ENCODE measurements around the gene GALM. TPM values are rescaled to one million over a fixed set of nuclear protein-coding genes. Genes with fewer than 3 reads are reported as not detected.

Gene GALM
- total RNA-seq, 1 donor from 2014 or later: 1.0 TPM

GRCh38 chr2:38708900-38709566, 43.1 kb downstream of the GALM start:
- Mint-ChIP-seq H3K27ac (ENCODE audit: unreplicated experiment) (no peak overlapping the region), H3K27me3 (ENCODE audit: unreplicated experiment) (no peaks in the 10 kb centered on the region)

GRCh38 chr2:38709567-38710194, 43.8 kb downstream of the GALM start:
- Mint-ChIP-seq H3K36me3 (ENCODE audit: unreplicated experiment) (peaks cover 6% of the 10 kb centered on the region), H3K27ac (ENCODE audit: unreplicated experiment) (no peak overlapping the region), H3K4me1 (ENCODE audit: low read depth, unreplicated experiment) (peaks cover 4% of the 10 kb centered on the region), H3K4me3 (ENCODE audit: unreplicated experiment) (no peak overlapping the region), H3K27me3 (ENCODE audit: unreplicated experiment) (no peaks in the 10 kb centered on the region), H3K9me3 (ENCODE audit: unreplicated experiment) (peaks cover 3% of the 10 kb centered on the region)
- no peak for TF ChIP-seq CTCF (IDR thresholded peaks at IDR 0.05; ENCODE audit: partially characterized antibody, unreplicated experiment)
- DNase-seq: no peak

More at GRCh38 chr2:38708900-38709566, 43.1 kb downstream of the GALM start:
- TF ChIP-seq CTCF (IDR thresholded peaks at IDR 0.05; ENCODE audit: partially characterized antibody, unreplicated experiment): no peak
- peaks cover 3% of the 10 kb centered on the region for H3K9me3 Mint-ChIP-seq (ENCODE audit: unreplicated experiment)
- H3K4me3 Mint-ChIP-seq (ENCODE audit: unreplicated experiment): no peak overlapping the region
- peaks cover 6% of the 10 kb centered on the region for H3K36me3 Mint-ChIP-seq (ENCODE audit: unreplicated experiment)
- H3K4me1 Mint-ChIP-seq (ENCODE audit: low read depth, unreplicated experiment): peaks cover 4% of the 10 kb centered on the region
- DNase-seq: no peak

GRCh38 chr2:38711558-38711957, 45.6 kb downstream of the GALM start:
- H3K27me3 Mint-ChIP-seq (ENCODE audit: unreplicated experiment): no peaks in the 10 kb centered on the region
- TF ChIP-seq CTCF (IDR thresholded peaks at IDR 0.05; ENCODE audit: partially characterized antibody, unreplicated experiment): no peak
- no peak overlapping the region for H3K27ac Mint-ChIP-seq (ENCODE audit: unreplicated experiment)
- peaks cover 6% of the 10 kb centered on the region for H3K36me3 Mint-ChIP-seq (ENCODE audit: unreplicated experiment)
- H3K4me1 Mint-ChIP-seq (ENCODE audit: low read depth, unreplicated experiment): peaks cover 4% of the 10 kb centered on the region
- DNase-seq: no peak
- H3K9me3 Mint-ChIP-seq (ENCODE audit: unreplicated experiment): peaks cover 1% of the 10 kb centered on the region
- H3K4me3 Mint-ChIP-seq (ENCODE audit: unreplicated experiment): no peak overlapping the region

GRCh38 chr2:38712413-38712812, 46.5 kb downstream of the GALM start:
- H3K9me3 Mint-ChIP-seq (ENCODE audit: unreplicated experiment): peaks cover 1% of the 10 kb centered on the region
- H3K4me3 Mint-ChIP-seq (ENCODE audit: unreplicated experiment): no peak overlapping the region
- no peak for DNase-seq
- H3K27me3 Mint-ChIP-seq (ENCODE audit: unreplicated experiment): no peaks in the 10 kb centered on the region
- peaks cover 6% of the 10 kb centered on the region for H3K36me3 Mint-ChIP-seq (ENCODE audit: unreplicated experiment)
- TF ChIP-seq CTCF (IDR thresholded peaks at IDR 0.05; ENCODE audit: partially characterized antibody, unreplicated experiment): no peak
- no peak overlapping the region for H3K27ac Mint-ChIP-seq (ENCODE audit: unreplicated experiment)
- peaks cover 4% of the 10 kb centered on the region for H3K4me1 Mint-ChIP-seq (ENCODE audit: low read depth, unreplicated experiment)

GRCh38 chr2:38712871-38713270, 47.0 kb downstream of the GALM start:
- H3K9me3 Mint-ChIP-seq (ENCODE audit: unreplicated experiment): peaks cover 1% of the 10 kb centered on the region
- DNase-seq: no peak
- H3K27ac Mint-ChIP-seq (ENCODE audit: unreplicated experiment): no peak overlapping the region
- H3K4me1 Mint-ChIP-seq (ENCODE audit: low read depth, unreplicated experiment): peaks cover 4% of the 10 kb centered on the region
- peaks cover 6% of the 10 kb centered on the region for H3K36me3 Mint-ChIP-seq (ENCODE audit: unreplicated experiment)
- H3K4me3 Mint-ChIP-seq (ENCODE audit: unreplicated experiment): no peak overlapping the region
- no peaks in the 10 kb centered on the region for H3K27me3 Mint-ChIP-seq (ENCODE audit: unreplicated experiment)
- no peak for TF ChIP-seq CTCF (IDR thresholded peaks at IDR 0.05; ENCODE audit: partially characterized antibody, unreplicated experiment)
